HepG2 (cell line): Measurements from ENCODE around the gene SRCIN1. TPM values are rescaled to one million over a fixed set of nuclear protein-coding genes. Genes with fewer than 3 reads are reported as not detected.
A peak's percentile ranks its signal among the peaks of the same experiment; 100 is the strongest.

Source experiments
- ARHGAP35 ChIP-seq: sonication (generic); formaldehyde crosslinking; IDR thresholded peaks from 2 replicates; pipeline ENCODE4 v1.9.0; 2022; ENCODE audit warnings: mild to moderate bottlenecking, inconsistent platforms, moderate library complexity, missing genetic modification reagents, borderline replicate concordance
- FOXO1 ChIP-seq: sonication (generic); formaldehyde crosslinking; IDR thresholded peaks from 2 replicates; pipeline ENCODE4 v1.4.0; 2020; ENCODE audit warnings: missing genetic modification reagents
- HDAC1 ChIP-seq: sonication (generic); formaldehyde crosslinking; IDR thresholded peaks from 2 replicates; pipeline ENCODE4 v1.5.1; 2020; ENCODE audit warnings: mild to moderate bottlenecking, missing genetic modification reagents
- HHEX ChIP-seq: IDR thresholded peaks from 2 replicates; pipeline ENCODE4 v1.6.1; 2016; ENCODE audit warnings: control low read depth
- HNF4G ChIP-seq, 2 experiments: sonication (generic) in 1 of 2; formaldehyde crosslinking in 1 of 2; IDR thresholded peaks; 2 replicates each; pipeline versions ENCODE4 v1.4.0 to v1.6.1; 2011 to 2020; ENCODE audit warnings: borderline replicate concordance in 2 of 2, low read depth in 2 of 2, mild to moderate bottlenecking in 2 of 2, low read length in 1 of 2, missing genetic modification reagents in 1 of 2, moderate library complexity in 1 of 2
- IKZF5 ChIP-seq: IDR thresholded peaks from 2 replicates; pipeline ENCODE4 v1.6.1; 2018; ENCODE audit warnings: missing genetic modification reagents, mild to moderate bottlenecking, missing compliant biosample characterization
- KMT2A ChIP-seq: sonication (generic); formaldehyde crosslinking; IDR thresholded peaks from 2 replicates; pipeline ENCODE4 v1.4.0; 2020; ENCODE audit warnings: missing genetic modification reagents
- SOX5 ChIP-seq: IDR thresholded peaks from 2 replicates; pipeline ENCODE4 v1.6.1; 2016; ENCODE audit warnings: borderline replicate concordance
- SP1 ChIP-seq, 2 experiments: fragments of 450-650 bp in 1 of 2; sonication (generic) in 1 of 2; formaldehyde crosslinking in 1 of 2; IDR thresholded peaks; 2 replicates each; pipeline versions ENCODE4 v1.4.0 to v1.6.1; 2016 to 2020; ENCODE audit warnings: missing genetic modification reagents in 1 of 2
- SSRP1 ChIP-seq: IDR thresholded peaks from 2 replicates; pipeline ENCODE4 v1.6.1; 2016; ENCODE audit warnings: control low read depth
- U2AF2 ChIP-seq: fragments of 200-400 bp; formaldehyde crosslinking; IDR thresholded peaks from 2 replicates; pipeline ENCODE4 v1.6.1; 2017; ENCODE audit warnings: low read depth, mild to moderate bottlenecking, low read length
- ZNF136 ChIP-seq: sonication (generic); formaldehyde crosslinking; IDR thresholded peaks from 2 replicates; pipeline ENCODE4 v1.8.1; 2022; ENCODE audit warnings: low read depth, mild to moderate bottlenecking, moderate library complexity, missing genetic modification reagents
- ZNF557 ChIP-seq: sonication (generic); formaldehyde crosslinking; IDR thresholded peaks from 2 replicates; pipeline ENCODE4 v1.4.0; 2020; ENCODE audit warnings: missing genetic modification reagents
- polyA plus RNA-seq, 8 experiments: library from polyadenylated mRNA; depleted of rRNA in 3 of 8; stranded (reverse) in 7 of 8; unstranded in 1 of 8; fragments of >200 nt; fragmentation: Illumina TruSeq in 4 of 8; extraction: Trizol in 4 of 8; gene quantifications; 2 replicates each; pipeline versions ENCODE4 v1.2.1 to v1.2.3, GENCODE V29; 2011 to 2016; ENCODE audit warnings: low read depth in 4 of 8, missing spikeins in 1 of 8, mixed read lengths in 1 of 8; ENCODE audit not compliant: insufficient read depth in 1 of 8
- total RNA-seq, 5 experiments: library from RNA; depleted of rRNA; stranded (reverse); fragments of >200 nt; fragmentation: Illumina TruSeq; extraction: Trizol; gene quantifications; 2 replicates each; pipeline ENCODE4 v1.2.3, GENCODE V29; 2016; ENCODE audit warnings: low read depth in 1 of 5
- TF ChIP-seq, protein P1 (sequence below): IDR thresholded peaks from 2 replicates; pipeline ENCODE4 v1.4.0; 2020; ENCODE audit warnings: mild to moderate bottlenecking, missing genetic modification reagents
- TF ChIP-seq, protein P2 (sequence below): sonication (generic); formaldehyde crosslinking; conservative IDR thresholded peaks from 2 replicates; pipeline ENCODE4 v1.4.0; 2020; ENCODE audit warnings: missing genetic modification reagents
- TF ChIP-seq, protein P3 (sequence below): sonication (generic); formaldehyde crosslinking; IDR thresholded peaks from 2 replicates; pipeline ENCODE4 v1.4.0; 2020; ENCODE audit warnings: missing genetic modification reagents

SRCIN1 gene
- total and polyA plus RNA-seq, 2 of the 13 experiments (the other 11 are each of a cell fraction or from before 2014, with no cell fraction given) = 1.2 to 9.6 TPM

DNA sequence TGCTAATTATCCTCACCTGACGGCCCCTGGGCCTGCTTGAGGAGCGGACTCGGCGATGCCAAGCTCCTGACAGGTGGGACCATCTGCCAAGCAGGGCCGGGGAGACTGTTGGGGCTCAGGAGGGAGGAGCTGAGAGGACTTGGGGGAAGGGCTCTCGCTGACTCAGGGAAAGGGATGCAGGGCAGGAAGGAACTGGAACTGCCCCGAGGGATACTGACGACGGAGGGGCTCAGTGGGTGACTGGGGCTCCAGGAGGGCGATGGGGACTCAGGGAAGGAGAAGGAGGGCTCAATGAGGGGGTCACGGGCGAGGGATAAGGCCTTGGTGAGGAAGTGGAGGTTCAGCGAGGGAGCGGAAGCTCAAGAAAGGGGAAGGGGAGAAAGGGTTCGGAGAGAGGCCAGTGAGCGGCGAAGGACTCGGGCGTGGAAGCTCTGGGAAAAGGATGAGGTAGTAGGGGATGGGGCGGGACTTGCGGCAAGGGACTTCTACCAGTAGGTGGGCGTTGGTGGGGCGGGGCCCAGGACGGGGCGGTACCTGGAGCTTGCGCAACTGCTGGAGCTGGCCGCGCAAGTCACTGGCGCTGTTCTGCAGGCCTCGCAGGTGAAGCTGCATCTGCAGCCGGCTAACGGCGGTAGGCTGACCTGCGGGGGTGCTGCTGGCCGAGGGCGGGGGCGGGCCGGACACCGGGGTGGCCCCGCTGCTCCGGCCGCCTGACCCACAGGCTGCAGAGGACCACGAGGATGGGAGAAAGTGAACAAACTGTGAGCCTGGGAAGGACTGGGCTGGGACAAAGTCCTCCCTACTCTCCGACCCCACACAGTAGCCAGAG, 46.5 kb downstream of the SRCIN1 start (continued):
- TF ChIP-seq, protein P1, sequence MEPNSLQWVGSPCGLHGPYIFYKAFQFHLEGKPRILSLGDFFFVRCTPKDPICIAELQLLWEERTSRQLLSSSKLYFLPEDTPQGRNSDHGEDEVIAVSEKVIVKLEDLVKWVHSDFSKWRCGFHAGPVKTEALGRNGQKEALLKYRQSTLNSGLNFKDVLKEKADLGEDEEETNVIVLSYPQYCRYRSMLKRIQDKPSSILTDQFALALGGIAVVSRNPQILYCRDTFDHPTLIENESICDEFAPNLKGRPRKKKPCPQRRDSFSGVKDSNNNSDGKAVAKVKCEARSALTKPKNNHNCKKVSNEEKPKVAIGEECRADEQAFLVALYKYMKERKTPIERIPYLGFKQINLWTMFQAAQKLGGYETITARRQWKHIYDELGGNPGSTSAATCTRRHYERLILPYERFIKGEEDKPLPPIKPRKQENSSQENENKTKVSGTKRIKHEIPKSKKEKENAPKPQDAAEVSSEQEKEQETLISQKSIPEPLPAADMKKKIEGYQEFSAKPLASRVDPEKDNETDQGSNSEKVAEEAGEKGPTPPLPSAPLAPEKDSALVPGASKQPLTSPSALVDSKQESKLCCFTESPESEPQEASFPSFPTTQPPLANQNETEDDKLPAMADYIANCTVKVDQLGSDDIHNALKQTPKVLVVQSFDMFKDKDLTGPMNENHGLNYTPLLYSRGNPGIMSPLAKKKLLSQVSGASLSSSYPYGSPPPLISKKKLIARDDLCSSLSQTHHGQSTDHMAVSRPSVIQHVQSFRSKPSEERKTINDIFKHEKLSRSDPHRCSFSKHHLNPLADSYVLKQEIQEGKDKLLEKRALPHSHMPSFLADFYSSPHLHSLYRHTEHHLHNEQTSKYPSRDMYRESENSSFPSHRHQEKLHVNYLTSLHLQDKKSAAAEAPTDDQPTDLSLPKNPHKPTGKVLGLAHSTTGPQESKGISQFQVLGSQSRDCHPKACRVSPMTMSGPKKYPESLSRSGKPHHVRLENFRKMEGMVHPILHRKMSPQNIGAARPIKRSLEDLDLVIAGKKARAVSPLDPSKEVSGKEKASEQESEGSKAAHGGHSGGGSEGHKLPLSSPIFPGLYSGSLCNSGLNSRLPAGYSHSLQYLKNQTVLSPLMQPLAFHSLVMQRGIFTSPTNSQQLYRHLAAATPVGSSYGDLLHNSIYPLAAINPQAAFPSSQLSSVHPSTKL (CRISPR knock-in tag) = peak; percentile 51
- TF ChIP-seq ARHGAP35 (CRISPR knock-in tag) = peak; percentile 63; the same call in 1 of the 2 replicates
- TF ChIP-seq, protein P2, sequence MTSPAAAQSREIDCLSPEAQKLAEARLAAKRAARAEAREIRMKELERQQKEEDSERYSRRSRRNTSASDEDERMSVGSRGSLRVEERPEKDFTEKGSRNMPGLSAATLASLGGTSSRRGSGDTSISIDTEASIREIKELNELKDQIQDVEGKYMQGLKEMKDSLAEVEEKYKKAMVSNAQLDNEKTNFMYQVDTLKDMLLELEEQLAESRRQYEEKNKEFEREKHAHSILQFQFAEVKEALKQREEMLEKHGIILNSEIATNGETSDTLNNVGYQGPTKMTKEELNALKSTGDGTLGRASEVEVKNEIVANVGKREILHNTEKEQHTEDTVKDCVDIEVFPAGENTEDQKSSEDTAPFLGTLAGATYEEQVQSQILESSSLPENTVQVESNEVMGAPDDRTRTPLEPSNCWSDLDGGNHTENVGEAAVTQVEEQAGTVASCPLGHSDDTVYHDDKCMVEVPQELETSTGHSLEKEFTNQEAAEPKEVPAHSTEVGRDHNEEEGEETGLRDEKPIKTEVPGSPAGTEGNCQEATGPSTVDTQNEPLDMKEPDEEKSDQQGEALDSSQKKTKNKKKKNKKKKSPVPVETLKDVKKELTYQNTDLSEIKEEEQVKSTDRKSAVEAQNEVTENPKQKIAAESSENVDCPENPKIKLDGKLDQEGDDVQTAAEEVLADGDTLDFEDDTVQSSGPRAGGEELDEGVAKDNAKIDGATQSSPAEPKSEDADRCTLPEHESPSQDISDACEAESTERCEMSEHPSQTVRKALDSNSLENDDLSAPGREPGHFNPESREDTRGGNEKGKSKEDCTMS (CRISPR knock-in tag) = no peak
- no peak; the same call in 1 of the 2 replicates for TF ChIP-seq KMT2A (CRISPR knock-in tag)
- peak; percentile 34; the same call in 1 of the 2 replicates for TF ChIP-seq HDAC1 (CRISPR knock-in tag)
- TF ChIP-seq ZNF557 (CRISPR knock-in tag) = no peak
- no peak for TF ChIP-seq ZNF136
- TF ChIP-seq, protein P3, sequence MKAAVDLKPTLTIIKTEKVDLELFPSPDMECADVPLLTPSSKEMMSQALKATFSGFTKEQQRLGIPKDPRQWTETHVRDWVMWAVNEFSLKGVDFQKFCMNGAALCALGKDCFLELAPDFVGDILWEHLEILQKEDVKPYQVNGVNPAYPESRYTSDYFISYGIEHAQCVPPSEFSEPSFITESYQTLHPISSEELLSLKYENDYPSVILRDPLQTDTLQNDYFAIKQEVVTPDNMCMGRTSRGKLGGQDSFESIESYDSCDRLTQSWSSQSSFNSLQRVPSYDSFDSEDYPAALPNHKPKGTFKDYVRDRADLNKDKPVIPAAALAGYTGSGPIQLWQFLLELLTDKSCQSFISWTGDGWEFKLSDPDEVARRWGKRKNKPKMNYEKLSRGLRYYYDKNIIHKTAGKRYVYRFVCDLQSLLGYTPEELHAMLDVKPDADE (CRISPR knock-in tag) = no peak
- TF ChIP-seq FOXO1 (CRISPR knock-in tag) = no peak
- TF ChIP-seq IKZF5 (CRISPR knock-in tag) = no peak; the same call in 1 of the 2 replicates
- no peak for TF ChIP-seq SOX5
- no peak for TF ChIP-seq SP1 (IDR thresholded peaks at IDR 0.05)
- TF ChIP-seq SP1 (CRISPR knock-in tag; IDR thresholded peaks at IDR 0.05) = peak; percentile 93
- no peak for TF ChIP-seq HHEX
- no peak for TF ChIP-seq SSRP1 (CRISPR knock-in tag)
- TF ChIP-seq HNF4G (IDR thresholded peaks at IDR 0.05; ENCODE audit: borderline replicate concordance, low read depth, low read length) = peak; percentile 28; the same call in 1 of the 2 replicates
- TF ChIP-seq HNF4G (CRISPR knock-in tag; IDR thresholded peaks at IDR 0.05; ENCODE audit: borderline replicate concordance, low read depth) = no peak; the same call in 1 of the 2 replicates
- TF ChIP-seq U2AF2 = no peak
